ENCODE results near the gene NODAL.

The NODAL gene

GRCh38 chr10:70433581-70434280 is 7.8 kb downstream of the NODAL start:
- peaks cover 11% of the 10 kb centered on the region for H3K4me1 ChIP-seq (ENCODE audit: low read length)

GRCh38 chr10:70432561-70433263 is 8.8 kb downstream of the NODAL start:
- no peaks in the 10 kb centered on the region for H3K9me2 ChIP-seq (replicated peaks; ENCODE audit: insufficient read depth, low read length)
- H3K36me3 ChIP-seq (replicated peaks; ENCODE audit: insufficient read depth, low read length) = no peaks in the 10 kb centered on the region
- H3F3A ChIP-seq (ENCODE audit: insufficient read depth, low read length) = no peaks in the 10 kb centered on the region
- TF ChIP-seq EZH2phosphoT487 (IDR thresholded peaks at IDR 0.05; ENCODE audit: low read length) (no peak), EZH2 (optimal IDR thresholded peaks at IDR 0.05; ENCODE audit: low read depth, low read length) (no peak), CTCF (IDR thresholded peaks at IDR 0.05; ENCODE audit: low read length) (no peak)
- H3K27me3 ChIP-seq (replicated peaks; ENCODE audit: insufficient read depth, low read length) = no peaks in the 10 kb centered on the region
- DNase-seq = no peak
- no peaks in the 10 kb centered on the region for H3K9me3 ChIP-seq (replicated peaks; ENCODE audit: insufficient read depth, low read length)
- peaks cover 11% of the 10 kb centered on the region for H3K4me1 ChIP-seq (ENCODE audit: low read length)
- H3K27ac ChIP-seq (ENCODE audit: low read length) = no peak overlapping the region
- no peak overlapping the region for H2AFZ ChIP-seq (ENCODE audit: low read length)
- no peak overlapping the region for H3K4me2 ChIP-seq (ENCODE audit: low read depth, low read length)
- no peaks in the 10 kb centered on the region for H4K20me1 ChIP-seq (ENCODE audit: insufficient read depth, low read length)
- H3K4me3 ChIP-seq (ENCODE audit: low read length) = no peak overlapping the region
- no peak overlapping the region for H3K9ac ChIP-seq (ENCODE audit: low read length)
- no peaks in the 10 kb centered on the region for H3K79me2 ChIP-seq (ENCODE audit: low read length)

More at GRCh38 chr10:70433581-70434280, 7.8 kb downstream of the NODAL start:
- no peaks in the 10 kb centered on the region for H3K27me3 ChIP-seq (replicated peaks; ENCODE audit: insufficient read depth, low read length)
- H3K9me2 ChIP-seq (replicated peaks; ENCODE audit: insufficient read depth, low read length) = no peaks in the 10 kb centered on the region
- H3K79me2 ChIP-seq (ENCODE audit: low read length) = no peaks in the 10 kb centered on the region
- no peak for TF ChIP-seq EZH2 (optimal IDR thresholded peaks at IDR 0.05; ENCODE audit: low read depth, low read length)
- TF ChIP-seq CTCF (IDR thresholded peaks at IDR 0.05; ENCODE audit: low read length) = no peak
- TF ChIP-seq EZH2phosphoT487 (IDR thresholded peaks at IDR 0.05; ENCODE audit: low read length) = no peak
- H3K27ac ChIP-seq (ENCODE audit: low read length) = no peak overlapping the region
- H4K20me1 ChIP-seq (ENCODE audit: insufficient read depth, low read length) = no peaks in the 10 kb centered on the region
- no peak overlapping the region for H2AFZ ChIP-seq (ENCODE audit: low read length)
- no peak overlapping the region for H3K9ac ChIP-seq (ENCODE audit: low read length)
- H3F3A ChIP-seq (ENCODE audit: insufficient read depth, low read length) = no peaks in the 10 kb centered on the region
- no peak overlapping the region for H3K4me2 ChIP-seq (ENCODE audit: low read depth, low read length)
- H3K9me3 ChIP-seq (replicated peaks; ENCODE audit: insufficient read depth, low read length) = no peaks in the 10 kb centered on the region
- no peaks in the 10 kb centered on the region for H3K36me3 ChIP-seq (replicated peaks; ENCODE audit: insufficient read depth, low read length)
- no peak overlapping the region for H3K4me3 ChIP-seq (ENCODE audit: low read length)
- no peak for DNase-seq

GRCh38 chr10:70432101-70432500 is 9.4 kb downstream of the NODAL start:
- no peaks in the 10 kb centered on the region for H3K36me3 ChIP-seq (replicated peaks; ENCODE audit: insufficient read depth, low read length)
- no peaks in the 10 kb centered on the region for H3K9me3 ChIP-seq (replicated peaks; ENCODE audit: insufficient read depth, low read length)
- no peaks in the 10 kb centered on the region for H3K79me2 ChIP-seq (ENCODE audit: low read length)
- no peaks in the 10 kb centered on the region for H3F3A ChIP-seq (ENCODE audit: insufficient read depth, low read length)
- H3K9ac ChIP-seq (ENCODE audit: low read length) = no peak overlapping the region
- no peak overlapping the region for H2AFZ ChIP-seq (ENCODE audit: low read length)
- H3K4me3 ChIP-seq (ENCODE audit: low read length) = no peak overlapping the region
- H3K4me1 ChIP-seq (ENCODE audit: low read length) = peaks cover 11% of the 10 kb centered on the region
- DNase-seq = no peak
- TF ChIP-seq EZH2phosphoT487 (IDR thresholded peaks at IDR 0.05; ENCODE audit: low read length) = no peak
- no peak for TF ChIP-seq EZH2 (optimal IDR thresholded peaks at IDR 0.05; ENCODE audit: low read depth, low read length)
- TF ChIP-seq CTCF (IDR thresholded peaks at IDR 0.05; ENCODE audit: low read length) = no peak
- no peaks in the 10 kb centered on the region for H3K9me2 ChIP-seq (replicated peaks; ENCODE audit: insufficient read depth, low read length)
- no peaks in the 10 kb centered on the region for H4K20me1 ChIP-seq (ENCODE audit: insufficient read depth, low read length)
- no peak overlapping the region for H3K27ac ChIP-seq (ENCODE audit: low read length)
- no peak overlapping the region for H3K4me2 ChIP-seq (ENCODE audit: low read depth, low read length)
- no peaks in the 10 kb centered on the region for H3K27me3 ChIP-seq (replicated peaks; ENCODE audit: insufficient read depth, low read length)

Data from MM.1S (cell line).